H1 (cell line): ENCODE results near the gene CP. TPM values are rescaled to one million over a fixed set of nuclear protein-coding genes. Genes with fewer than 3 reads are reported as not detected.

ENCODE experiments used
- CTCF ChIA-PET: fragments of 300-600 bp; sonication (Branson Sonifier 250); formaldehyde crosslinking; loops from one replicate; lab custom pipeline; 2021; ENCODE audit not compliant: partially characterized antibody; lab: Charles Lee
- POLR2A ChIA-PET: fragments of 300-600 bp; sonication (Branson Sonifier 250); formaldehyde crosslinking; loops from one replicate; lab custom pipeline; 2021; ENCODE audit warnings: inconsistent platforms; ENCODE audit not compliant: partially characterized antibody; lab: Charles Lee
- DNase-seq, 2 experiments: peaks; one replicate each; pipeline versions ENCODE4 v3.0.0 to v3.0.0-alpha.2; 2010 to 2022; ENCODE audit warnings: low spot score in 2 of 2, low read depth in 1 of 2, mixed read lengths in 1 of 2
- FAIRE-seq: peaks from 2 replicates; lab custom pipeline; 2011; peaks lifted over from hg19 to GRCh38; lab: Jason Lieb, UNC
- H2AFZ ChIP-seq: 2 replicates; pipeline ENCODE4 v1.8.1; 2012; ENCODE audit warnings: low read length, inconsistent platforms
- H2AK5ac ChIP-seq: 2 replicates; pipeline ENCODE4 v1.6.1; 2013; ENCODE audit warnings: low read depth, low read length
- H2BK120ac ChIP-seq: replicated peaks from 2 replicates; pipeline ENCODE3; 2013; ENCODE audit warnings: low read depth, low read length, inconsistent platforms
- H2BK12ac ChIP-seq: 2 replicates; pipeline ENCODE4 v1.6.1; 2013; ENCODE audit warnings: low read depth, low read length
- H2BK15ac ChIP-seq: 2 replicates; pipeline ENCODE4 v1.6.1; 2013; ENCODE audit warnings: low read length
- H2BK20ac ChIP-seq: 2 replicates; pipeline ENCODE4 v1.6.1; 2013; ENCODE audit warnings: low read length
- H2BK5ac ChIP-seq: 2 replicates; pipeline ENCODE4 v1.6.1; 2013; ENCODE audit warnings: low read depth, low read length
- H3K14ac ChIP-seq: 2 replicates; pipeline ENCODE4 v1.6.1; 2013; ENCODE audit warnings: inconsistent platforms; ENCODE audit not compliant: insufficient read length
- H3K18ac ChIP-seq: 2 replicates; pipeline ENCODE4 v1.6.1; 2013; ENCODE audit warnings: low read length; ENCODE audit errors: extremely low read depth
- H3K23ac ChIP-seq: 2 replicates; pipeline ENCODE4 v1.6.1; 2013; ENCODE audit warnings: inconsistent platforms; ENCODE audit not compliant: insufficient read length
- H3K23me2 ChIP-seq: 2 replicates; pipeline ENCODE4 v1.6.1; 2013; ENCODE audit warnings: low read depth, low read length
- H3K27ac ChIP-seq: 2 replicates; pipeline ENCODE4 v1.6.1; 2011; ENCODE audit warnings: low read depth, low read length, inconsistent platforms
- H3K27me3 ChIP-seq, 4 experiments: replicated peaks in 1 of 4; 1 replicate in 1 of 4; 2 replicates in 3 of 4; pipeline versions ENCODE4 v1.6.1 to v1.8.1; 2011 to 2013; ENCODE audit warnings: low read length in 3 of 4, mild to moderate bottlenecking in 3 of 4, inconsistent platforms in 2 of 4, mixed read lengths in 2 of 4, moderate library complexity in 1 of 4; ENCODE audit not compliant: control insufficient read depth in 3 of 4, insufficient read depth in 3 of 4; ENCODE audit errors: extremely low read depth in 1 of 4
- H3K36me3 ChIP-seq, 4 experiments: 2 replicates each; pipeline versions ENCODE4 v1.6.1 to v1.8.1; 2011 to 2013; ENCODE audit warnings: mild to moderate bottlenecking in 4 of 4, low read length in 3 of 4, moderate library complexity in 2 of 4, control low read depth in 1 of 4, inconsistent platforms in 1 of 4; ENCODE audit not compliant: insufficient read depth in 4 of 4, control insufficient read depth in 2 of 4
- H3K4ac ChIP-seq: replicated peaks from 2 replicates; pipeline ENCODE3; 2013; ENCODE audit warnings: low read length, low read depth, mixed read lengths, inconsistent platforms; ENCODE audit not compliant: insufficient read length
- H3K4me1 ChIP-seq, 4 experiments: replicated peaks in 1 of 4; 1 replicate in 1 of 4; 2 replicates in 3 of 4; pipeline versions ENCODE4 v1.6.1 to v1.8.1; 2011 to 2013; ENCODE audit warnings: low read length in 3 of 4, inconsistent platforms in 2 of 4, mixed read lengths in 1 of 4; ENCODE audit not compliant: insufficient read depth in 4 of 4, control insufficient read depth in 3 of 4
- H3K4me2 ChIP-seq, 2 experiments: 2 replicates each; pipeline versions ENCODE4 v1.6.1 to v1.8.1; 2011 to 2013; ENCODE audit warnings: low read depth in 2 of 2, low read length in 2 of 2, control low read depth in 1 of 2, inconsistent platforms in 1 of 2, mild to moderate bottlenecking in 1 of 2; ENCODE audit not compliant: insufficient read depth in 1 of 2
- H3K4me3 ChIP-seq, 4 experiments: fragments of 200-600, 300-600 bp in 1 of 4; sonication (generic), shearing (Covaris generic), sonication (Bioruptor Twin) in 1 of 4; 2 replicates each; pipeline versions ENCODE4 v1.5.1 to v1.8.1; 2011 to 2016; ENCODE audit warnings: low read length in 4 of 4, low read depth in 3 of 4, control low read depth in 2 of 4, inconsistent platforms in 2 of 4, mild to moderate bottlenecking in 2 of 4, mixed read lengths in 1 of 4, moderate library complexity in 1 of 4; ENCODE audit not compliant: insufficient read depth in 2 of 4; ENCODE audit errors: extremely low read depth in 1 of 4
- H3K56ac ChIP-seq: replicated peaks from 2 replicates; pipeline ENCODE3; 2013; ENCODE audit warnings: low read depth, mild to moderate bottlenecking, mixed read lengths, low read length, inconsistent platforms; ENCODE audit not compliant: insufficient read length
- H3K79me1 ChIP-seq: 2 replicates; pipeline ENCODE4 v1.6.1; 2013; ENCODE audit warnings: low read depth, low read length, control low read depth
- H3K79me2 ChIP-seq, 2 experiments: 2 replicates each; pipeline versions ENCODE4 v1.6.1 to v1.8.1; 2012 to 2013; ENCODE audit warnings: low read length in 2 of 2, mild to moderate bottlenecking in 2 of 2, inconsistent platforms in 1 of 2; ENCODE audit not compliant: insufficient read depth in 2 of 2, control insufficient read depth in 1 of 2
- H3K9ac ChIP-seq, 4 experiments: replicated peaks in 1 of 4; 1 replicate in 1 of 4; 2 replicates in 3 of 4; pipeline versions ENCODE4 v1.6.1 to v1.8.1; 2011 to 2013; ENCODE audit warnings: low read depth in 3 of 4, low read length in 3 of 4, control low read depth in 2 of 4, mild to moderate bottlenecking in 2 of 4, moderate library complexity in 2 of 4, inconsistent platforms in 1 of 4; ENCODE audit errors: extremely low read depth in 1 of 4
- H3K9me3 ChIP-seq, 2 experiments: 2 replicates each; pipeline versions ENCODE4 v1.6.1 to v1.8.1; 2012 to 2013; ENCODE audit warnings: mild to moderate bottlenecking in 2 of 2, moderate library complexity in 2 of 2, control low read depth in 1 of 2, inconsistent platforms in 1 of 2, low read depth in 1 of 2, low read length in 1 of 2, mixed read lengths in 1 of 2; ENCODE audit not compliant: insufficient read depth in 2 of 2
- H4K20me1 ChIP-seq, 2 experiments: replicated peaks in 1 of 2; 2 replicates each; pipeline versions ENCODE3 to v1.8.1; 2011 to 2013; ENCODE audit warnings: inconsistent platforms in 2 of 2, low read length in 2 of 2, mild to moderate bottlenecking in 1 of 2; ENCODE audit not compliant: insufficient read depth in 2 of 2, control insufficient read depth in 1 of 2
- H4K5ac ChIP-seq: 2 replicates; pipeline ENCODE4 v1.6.1; 2013; ENCODE audit warnings: low read length, low read depth, mixed read lengths, inconsistent platforms; ENCODE audit not compliant: insufficient read length
- H4K8ac ChIP-seq: 2 replicates; pipeline ENCODE4 v1.8.0; 2013; ENCODE audit warnings: mild to moderate bottlenecking, moderate library complexity, low read length, inconsistent platforms; ENCODE audit not compliant: insufficient read depth; ENCODE audit errors: extremely low read depth
- H4K91ac ChIP-seq: replicated peaks from 2 replicates; pipeline ENCODE3; 2013; ENCODE audit warnings: low read length, mixed read lengths, inconsistent platforms; ENCODE audit not compliant: insufficient read length
- BCL11A ChIP-seq, 2 experiments: IDR thresholded peaks; one replicate each; pipeline ENCODE4 v1.6.1; 2011; ENCODE audit warnings: low read depth in 2 of 2, low read length in 2 of 2, mild to moderate bottlenecking in 2 of 2
- CBX8 ChIP-seq: fragments of 300-800, 300-1000 bp; sonication (generic); IDR thresholded peaks from 2 replicates; pipeline ENCODE4 v1.7.1; 2016; ENCODE audit warnings: low read depth, low read length, borderline replicate concordance
- CEBPB ChIP-seq: IDR thresholded peaks from 2 replicates; pipeline ENCODE4 v1.6.1; 2012; ENCODE audit warnings: low read depth, low read length
- EZH2 ChIP-seq: fragments of 200-600 bp; sonication (generic); IDR thresholded peaks from 2 replicates; pipeline ENCODE4 v1.7.1; 2012; ENCODE audit warnings: low read depth, mild to moderate bottlenecking, moderate library complexity, low read length, inconsistent platforms; ENCODE audit not compliant: severe bottlenecking
- GABPA ChIP-seq: IDR thresholded peaks from 2 replicates; pipeline ENCODE4 v1.6.1; 2011; ENCODE audit warnings: mild to moderate bottlenecking, low read length, moderate library complexity, borderline replicate concordance; ENCODE audit not compliant: insufficient read depth
- KDM1A ChIP-seq: fragments of 200-600, 300-600 bp; sonication (generic); IDR thresholded peaks from 2 replicates; pipeline ENCODE4 v1.7.1; 2016; ENCODE audit warnings: mild to moderate bottlenecking, low read length, borderline replicate concordance
- SIRT6 ChIP-seq: IDR thresholded peaks from one replicate; pipeline ENCODE4 v1.7.1; 2012; ENCODE audit warnings: low read length, inconsistent platforms
- SP2 ChIP-seq: IDR thresholded peaks from 2 replicates; pipeline ENCODE4 v1.6.1; 2012; ENCODE audit warnings: mild to moderate bottlenecking, low read length, inconsistent platforms
- SRF ChIP-seq: IDR thresholded peaks from 2 replicates; pipeline ENCODE4 v1.6.1; 2011; ENCODE audit warnings: mild to moderate bottlenecking, low read depth, low read length, moderate library complexity
- SUZ12 ChIP-seq: fragments of 200-600 bp; sonication (generic); IDR thresholded peaks from 2 replicates; pipeline ENCODE4 v1.6.1; 2012; ENCODE audit warnings: mild to moderate bottlenecking, inconsistent platforms, low read length, moderate library complexity, mixed read lengths
- TAF7 ChIP-seq: optimal IDR thresholded peaks from 2 replicates; pipeline ENCODE3; 2011; ENCODE audit warnings: low read depth, mild to moderate bottlenecking, inconsistent platforms, low read length, moderate library complexity, borderline replicate concordance
- ZNF274 ChIP-seq: IDR thresholded peaks from 2 replicates; pipeline ENCODE4 v1.7.0; 2012; ENCODE audit warnings: low read length, borderline replicate concordance; ENCODE audit errors: extremely low read depth
- WGBS, 2 experiments: shearing (Covaris generic) in 1 of 2; methylation state at CpG; one replicate each; pipeline versions ENCODE4 v1.1.6 to v1.1.7; 2013 to 2015; ENCODE audit warnings: low lambda C conversion rate in 2 of 2, mixed read lengths in 2 of 2, inconsistent platforms in 1 of 2, low coverage in 1 of 2, missing lambda C conversion rate in 1 of 2; ENCODE audit not compliant: insufficient replicate concordance in 2 of 2, insufficient coverage in 1 of 2, insufficient read length in 1 of 2; ENCODE audit errors: extremely low coverage in 1 of 2, missing lambda C conversion rate in 1 of 2; 5-methylcytosine and 5-hydroxymethylcytosine counted together
- polyA plus RNA-seq, 7 experiments: library from polyadenylated mRNA; depleted of rRNA in 3 of 7; stranded (reverse) in 5 of 7; unstranded in 2 of 7; fragments of >200 nt in 5 of 7; fragments of 200-250 nt in 2 of 7; gene quantifications; 1 replicate in 5 of 7; 2 replicates in 1 of 7; 4 replicates in 1 of 7; pipeline versions ENCODE4 v1.2.1 to v1.2.3, GENCODE V29; 2011 to 2013; ENCODE audit warnings: missing spikeins in 2 of 7, mixed read lengths in 2 of 7
- total RNA-seq: library from RNA; stranded (reverse); fragmentation: NEBNext Ultra II Directional; extraction: Animal tissue kit (Norgen Biotek cat#: 25700); gene quantifications from 2 replicates; pipeline ENCODE4 v1.2.1, GENCODE V29; 2021
- TF ChIP-seq, protein P1 (sequence below): IDR thresholded peaks from 2 replicates; pipeline ENCODE4 v1.6.1; 2011; ENCODE audit warnings: low read depth, mild to moderate bottlenecking, low read length; ENCODE audit not compliant: insufficient read depth

The CP gene
- total and polyA plus RNA-seq, 2 of the 8 experiments (the other 6 are each of a cell fraction or from before 2014, with no cell fraction given) = 0.32 to 2.6 TPM

DNA sequence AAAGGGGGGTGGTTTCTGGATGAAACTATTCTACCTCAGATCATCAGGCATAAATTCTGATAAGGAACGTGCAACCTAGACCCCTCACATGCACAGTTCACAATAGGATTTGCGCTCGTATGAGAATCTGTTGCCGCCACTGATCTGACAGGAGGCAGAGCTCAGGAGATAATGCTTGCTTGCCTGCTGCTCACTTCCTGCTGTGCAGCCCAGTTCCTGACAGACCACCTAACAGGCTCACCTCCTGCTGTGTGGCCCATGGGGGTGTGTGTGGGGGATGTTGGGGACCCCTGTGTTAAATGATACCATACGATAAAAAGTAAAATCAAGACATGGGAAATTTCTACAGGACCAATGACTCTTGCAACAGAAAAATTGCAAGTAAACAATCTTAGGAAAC, 24.0 kb downstream of the CP start:
- Histone ChIP-seq H3K14ac (no peak overlapping the region), H4K8ac (no peak overlapping the region), H3K79me1 (no peaks in the 10 kb centered on the region), H3K27me3 (no peaks in the 10 kb centered on the region), H3K79me2 (no peaks in the 10 kb centered on the region), H3K18ac (peak overlapping the region; percentile 15), H3K27ac (peak overlapping the region; percentile 87), H3K4me2 (peak overlapping the region; percentile 48 to 70), H4K5ac (peak overlapping the region; percentile 78), H2BK12ac (peak overlapping the region; percentile 82; the same call in 1 of the 2 replicates), H3K4ac (no peak overlapping the region), H2BK15ac (no peak overlapping the region), H2AK5ac (0 out of 2 replicates have a peak overlapping the region, but pooled peaks have one; percentile 65), H3K23ac (no peak overlapping the region), H2BK5ac (peak overlapping the region; percentile 98), H4K20me1 (no peaks in the 10 kb centered on the region), H3K4me3 (peak overlapping the region in 3 of 4 experiments; percentile 16 to 48 (median 22); a peak in 5 of 8 replicates), H2AFZ (no peak overlapping the region), H4K91ac (peak overlapping the region; percentile 8), H2BK20ac (no peak overlapping the region), H3K4me1 (peaks cover 8 to 28% (median 16%) of the 10 kb centered on the region in 4 experiments), H3K9ac (peak overlapping the region in 2 of 4 experiments; percentile 50 to 54; a peak in 2 of 7 replicates), H2BK120ac (peak overlapping the region; percentile 99), H3K56ac (peak overlapping the region; percentile 88), H3K23me2 (no peaks in the 10 kb centered on the region), H3K36me3 (no peaks in the 10 kb centered on the region), H3K9me3 (no peaks in the 10 kb centered on the region)
- ChIA-PET CTCF (interaction anchor here (0.6 kb wide), 1 partner anchor 272 kb away, joined by 3 read pairs; no protein-coding TSS in a partner anchor), POLR2A (interaction anchor here (0.6 to 1.3 kb wide), 8 partner anchors 11 to 1252 kb away, joined by 3 to 7 read pairs (median 4); no protein-coding TSS in a partner anchor)
- DNase-seq = peak; percentile 21 to 66
- peak; percentile 39 for FAIRE-seq
- 1% methylated on average over 5 of the region's 5 CpGs; no CpG with 5 or more reads in 1 of the 2 experiments for WGBS, 2 experiments
- TF ChIP-seq SUZ12 (no peak), SRF (no peak), SP2 (no peak), BCL11A (IDR thresholded peaks at IDR 0.05; ENCODE audit: low read depth in 2 of 2, low read length in 2 of 2) (peak in 1 of 2 experiments; percentile 24), GABPA (no peak), TAF7 (peak; percentile 75), EZH2 (no peak), ZNF274 (no peak), CBX8 (no peak), SIRT6 (no peak), CEBPB (no peak), KDM1A (no peak)
- TF ChIP-seq, protein P1, sequence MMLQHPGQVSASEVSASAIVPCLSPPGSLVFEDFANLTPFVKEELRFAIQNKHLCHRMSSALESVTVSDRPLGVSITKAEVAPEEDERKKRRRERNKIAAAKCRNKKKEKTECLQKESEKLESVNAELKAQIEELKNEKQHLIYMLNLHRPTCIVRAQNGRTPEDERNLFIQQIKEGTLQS = no peak
